HepG2 (cell line): ENCODE data around the gene HEPN1. TPM values are rescaled to one million over a fixed set of nuclear protein-coding genes. Genes with fewer than 3 reads are reported as not detected.

Source experiments
- DR1 ChIP-seq: sonication (generic); formaldehyde crosslinking; IDR thresholded peaks from 2 replicates; pipeline ENCODE4 v1.8.0; 2021; ENCODE audit warnings: mild to moderate bottlenecking, missing genetic modification reagents, inconsistent platforms
- FOXO1 ChIP-seq: sonication (generic); formaldehyde crosslinking; IDR thresholded peaks from 2 replicates; pipeline ENCODE4 v1.4.0; 2020; ENCODE audit warnings: missing genetic modification reagents
- GABPA ChIP-seq, 2 experiments: IDR thresholded peaks; 2 replicates each; pipeline ENCODE4 v1.6.1; 2011 to 2016; ENCODE audit warnings: low read depth in 2 of 2, low read length in 1 of 2, missing biosample characterization in 1 of 2, missing genetic modification characterization in 1 of 2
- GATAD1 ChIP-seq: IDR thresholded peaks from 2 replicates; pipeline ENCODE4 v1.6.1; 2016; ENCODE audit warnings: missing genetic modification reagents, missing compliant biosample characterization
- SP140L ChIP-seq: sonication (generic); formaldehyde crosslinking; IDR thresholded peaks from 2 replicates; pipeline ENCODE4 v1.4.0; 2020; ENCODE audit warnings: missing genetic modification reagents, borderline replicate concordance
- TBP ChIP-seq: sonication (generic); formaldehyde crosslinking; IDR thresholded peaks from 2 replicates; pipeline ENCODE4 v1.5.0; 2020; ENCODE audit warnings: missing genetic modification reagents
- TFDP2 ChIP-seq: sonication (generic); formaldehyde crosslinking; IDR thresholded peaks from 2 replicates; pipeline ENCODE4 v1.4.0; 2020; ENCODE audit warnings: missing genetic modification reagents
- THAP11 ChIP-seq: IDR thresholded peaks from 2 replicates; pipeline ENCODE4 v1.6.1; 2016; ENCODE audit warnings: missing biosample characterization, missing genetic modification reagents
- ZBTB7B ChIP-seq: sonication (generic); formaldehyde crosslinking; IDR thresholded peaks from 2 replicates; pipeline ENCODE4 v1.4.0; 2020; ENCODE audit warnings: missing genetic modification reagents
- ZNF251 ChIP-seq: sonication (generic); formaldehyde crosslinking; IDR thresholded peaks from 2 replicates; pipeline ENCODE4 v1.9.0; 2021; ENCODE audit warnings: mild to moderate bottlenecking, missing genetic modification reagents
- ZNF570 ChIP-seq: sonication (generic); formaldehyde crosslinking; IDR thresholded peaks from 2 replicates; pipeline ENCODE4 v1.4.0; 2020; ENCODE audit warnings: mild to moderate bottlenecking, missing genetic modification reagents, borderline replicate concordance
- polyA plus RNA-seq, 8 experiments: library from polyadenylated mRNA; depleted of rRNA in 3 of 8; stranded (reverse) in 7 of 8; unstranded in 1 of 8; fragments of >200 nt; fragmentation: Illumina TruSeq in 4 of 8; extraction: Trizol in 4 of 8; gene quantifications; 2 replicates each; pipeline versions ENCODE4 v1.2.1 to v1.2.3, GENCODE V29; 2011 to 2016; ENCODE audit warnings: low read depth in 4 of 8, missing spikeins in 1 of 8, mixed read lengths in 1 of 8; ENCODE audit not compliant: insufficient read depth in 1 of 8
- total RNA-seq, 5 experiments: library from RNA; depleted of rRNA; stranded (reverse); fragments of >200 nt; fragmentation: Illumina TruSeq; extraction: Trizol; gene quantifications; 2 replicates each; pipeline ENCODE4 v1.2.3, GENCODE V29; 2016; ENCODE audit warnings: low read depth in 1 of 5
- TF ChIP-seq, protein P1 (sequence below), 2 experiments: fragments of 450-650 bp in 1 of 2; sonication (generic) in 1 of 2; formaldehyde crosslinking in 1 of 2; IDR thresholded peaks; 2 replicates each; pipeline versions ENCODE4 v1.6.1 to v1.8.0; 2016 to 2022; ENCODE audit warnings: antibody characterized with exemption in 1 of 2, mild to moderate bottlenecking in 1 of 2, missing genetic modification reagents in 1 of 2
- TF ChIP-seq, protein P2 (sequence below): sonication (generic); formaldehyde crosslinking; IDR thresholded peaks from 2 replicates; pipeline ENCODE4 v1.5.1; 2020; ENCODE audit warnings: mild to moderate bottlenecking, missing genetic modification reagents, moderate library complexity
- TF ChIP-seq, protein P3 (sequence below): sonication (generic); formaldehyde crosslinking; IDR thresholded peaks from 2 replicates; pipeline ENCODE4 v1.4.0; 2020; ENCODE audit warnings: missing genetic modification reagents

Gene HEPN1
- total and polyA plus RNA-seq, 2 of the 13 experiments (the other 11 are each of a cell fraction or from before 2014, with no cell fraction given): not detected

DNA sequence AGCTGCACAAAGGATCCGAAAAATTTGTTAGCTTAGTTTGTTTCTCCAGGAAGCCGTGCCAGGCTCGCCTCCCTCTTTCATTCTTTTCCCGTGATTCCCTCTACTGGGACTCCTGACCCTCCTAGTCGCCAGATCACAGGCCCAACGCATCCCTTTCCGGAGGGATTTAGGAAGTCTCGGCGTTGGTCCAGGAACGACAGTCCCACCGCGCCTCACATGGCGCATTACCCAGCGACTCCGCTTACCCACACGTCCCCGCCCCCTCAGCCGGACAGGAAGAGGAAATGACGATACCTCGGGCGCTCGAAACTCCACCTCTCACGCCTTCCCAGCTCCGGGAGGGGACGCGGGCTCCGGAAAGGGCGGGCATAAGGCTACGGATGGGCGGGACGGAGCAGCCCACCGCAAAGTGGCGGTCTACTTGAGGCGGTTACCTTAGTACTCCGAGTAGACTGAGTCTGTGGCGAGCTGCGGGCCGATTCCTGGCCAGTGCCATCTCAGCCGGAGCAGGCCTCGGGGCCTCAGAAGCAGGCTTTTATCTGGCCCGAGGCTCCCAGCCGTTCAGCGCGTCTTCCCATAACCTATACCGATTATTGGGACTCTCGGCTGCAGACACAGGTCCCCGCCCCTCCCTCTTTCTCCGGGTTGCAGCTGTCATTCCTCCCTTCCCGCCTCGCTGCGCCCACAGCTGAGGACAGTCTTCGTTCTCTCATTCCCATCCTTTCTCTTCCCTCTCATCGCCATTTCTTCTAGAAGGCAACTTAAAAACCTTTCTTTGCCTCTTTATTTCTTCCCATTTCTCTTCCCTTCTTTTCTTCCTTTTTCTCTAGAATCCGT, 34.9 kb downstream of the HEPN1 start, which contains the start of gene CCDC15 (continued):
- TF ChIP-seq, protein P1, sequence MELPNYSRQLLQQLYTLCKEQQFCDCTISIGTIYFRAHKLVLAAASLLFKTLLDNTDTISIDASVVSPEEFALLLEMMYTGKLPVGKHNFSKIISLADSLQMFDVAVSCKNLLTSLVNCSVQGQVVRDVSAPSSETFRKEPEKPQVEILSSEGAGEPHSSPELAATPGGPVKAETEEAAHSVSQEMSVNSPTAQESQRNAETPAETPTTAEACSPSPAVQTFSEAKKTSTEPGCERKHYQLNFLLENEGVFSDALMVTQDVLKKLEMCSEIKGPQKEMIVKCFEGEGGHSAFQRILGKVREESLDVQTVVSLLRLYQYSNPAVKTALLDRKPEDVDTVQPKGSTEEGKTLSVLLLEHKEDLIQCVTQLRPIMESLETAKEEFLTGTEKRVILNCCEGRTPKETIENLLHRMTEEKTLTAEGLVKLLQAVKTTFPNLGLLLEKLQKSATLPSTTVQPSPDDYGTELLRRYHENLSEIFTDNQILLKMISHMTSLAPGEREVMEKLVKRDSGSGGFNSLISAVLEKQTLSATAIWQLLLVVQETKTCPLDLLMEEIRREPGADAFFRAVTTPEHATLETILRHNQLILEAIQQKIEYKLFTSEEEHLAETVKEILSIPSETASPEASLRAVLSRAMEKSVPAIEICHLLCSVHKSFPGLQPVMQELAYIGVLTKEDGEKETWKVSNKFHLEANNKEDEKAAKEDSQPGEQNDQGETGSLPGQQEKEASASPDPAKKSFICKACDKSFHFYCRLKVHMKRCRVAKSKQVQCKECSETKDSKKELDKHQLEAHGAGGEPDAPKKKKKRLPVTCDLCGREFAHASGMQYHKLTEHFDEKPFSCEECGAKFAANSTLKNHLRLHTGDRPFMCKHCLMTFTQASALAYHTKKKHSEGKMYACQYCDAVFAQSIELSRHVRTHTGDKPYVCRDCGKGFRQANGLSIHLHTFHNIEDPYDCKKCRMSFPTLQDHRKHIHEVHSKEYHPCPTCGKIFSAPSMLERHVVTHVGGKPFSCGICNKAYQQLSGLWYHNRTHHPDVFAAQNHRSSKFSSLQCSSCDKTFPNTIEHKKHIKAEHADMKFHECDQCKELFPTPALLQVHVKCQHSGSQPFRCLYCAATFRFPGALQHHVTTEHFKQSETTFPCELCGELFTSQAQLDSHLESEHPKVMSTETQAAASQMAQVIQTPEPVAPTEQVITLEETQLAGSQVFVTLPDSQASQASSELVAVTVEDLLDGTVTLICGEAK (IDR thresholded peaks at IDR 0.05): peak; percentile 73
- TF ChIP-seq, protein P1 (CRISPR knock-in tag; IDR thresholded peaks at IDR 0.05): peak; percentile 55; the same call in 1 of the 2 replicates
- TF ChIP-seq THAP11 (CRISPR knock-in tag) (peak; percentile 90), GABPA (IDR thresholded peaks at IDR 0.05; ENCODE audit: low read depth, low read length) (peak; percentile 94), GABPA (CRISPR knock-in tag; IDR thresholded peaks at IDR 0.05; ENCODE audit: low read depth) (peak; percentile 100), SP140L (CRISPR knock-in tag) (no peak), ZNF570 (CRISPR knock-in tag) (no peak), TBP (no peak), FOXO1 (no peak), ZBTB7B (CRISPR knock-in tag) (peak; percentile 31; the same call in 1 of the 2 replicates), ZNF251 (CRISPR knock-in tag) (no peak), DR1 (CRISPR knock-in tag) (peak; percentile 81), TFDP2 (CRISPR knock-in tag) (peak; percentile 97), GATAD1 (peak; percentile 91)
- TF ChIP-seq, protein P2, sequence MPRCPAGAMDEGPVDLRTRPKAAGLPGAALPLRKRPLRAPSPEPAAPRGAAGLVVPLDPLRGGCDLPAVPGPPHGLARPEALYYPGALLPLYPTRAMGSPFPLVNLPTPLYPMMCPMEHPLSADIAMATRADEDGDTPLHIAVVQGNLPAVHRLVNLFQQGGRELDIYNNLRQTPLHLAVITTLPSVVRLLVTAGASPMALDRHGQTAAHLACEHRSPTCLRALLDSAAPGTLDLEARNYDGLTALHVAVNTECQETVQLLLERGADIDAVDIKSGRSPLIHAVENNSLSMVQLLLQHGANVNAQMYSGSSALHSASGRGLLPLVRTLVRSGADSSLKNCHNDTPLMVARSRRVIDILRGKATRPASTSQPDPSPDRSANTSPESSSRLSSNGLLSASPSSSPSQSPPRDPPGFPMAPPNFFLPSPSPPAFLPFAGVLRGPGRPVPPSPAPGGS: peak; percentile 65; the same call in 1 of the 2 replicates
- TF ChIP-seq, protein P3, sequence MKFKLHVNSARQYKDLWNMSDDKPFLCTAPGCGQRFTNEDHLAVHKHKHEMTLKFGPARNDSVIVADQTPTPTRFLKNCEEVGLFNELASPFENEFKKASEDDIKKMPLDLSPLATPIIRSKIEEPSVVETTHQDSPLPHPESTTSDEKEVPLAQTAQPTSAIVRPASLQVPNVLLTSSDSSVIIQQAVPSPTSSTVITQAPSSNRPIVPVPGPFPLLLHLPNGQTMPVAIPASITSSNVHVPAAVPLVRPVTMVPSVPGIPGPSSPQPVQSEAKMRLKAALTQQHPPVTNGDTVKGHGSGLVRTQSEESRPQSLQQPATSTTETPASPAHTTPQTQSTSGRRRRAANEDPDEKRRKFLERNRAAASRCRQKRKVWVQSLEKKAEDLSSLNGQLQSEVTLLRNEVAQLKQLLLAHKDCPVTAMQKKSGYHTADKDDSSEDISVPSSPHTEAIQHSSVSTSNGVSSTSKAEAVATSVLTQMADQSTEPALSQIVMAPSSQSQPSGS (CRISPR knock-in tag): 0 out of 2 replicates have a peak, but pooled peaks have one; percentile 23
